GM12878 (cell line): ENCODE measurements around the gene METRN.

Experiments used
- CBX3 ChIP-seq: fragments of 200-600 bp; sonication (generic); IDR thresholded peaks from 2 replicates; pipeline ENCODE4 v1.6.1; 2016; ENCODE audit warnings: low read depth, borderline replicate concordance
- CEBPB ChIP-seq, 2 experiments: fragments of 150-350 bp in 1 of 2; IDR thresholded peaks; 2 replicates each; pipeline ENCODE4 v1.6.1; 2012 to 2014; ENCODE audit warnings: low read depth in 2 of 2, low read length in 2 of 2, borderline replicate concordance in 1 of 2, inconsistent platforms in 1 of 2
- CHD1 ChIP-seq: IDR thresholded peaks from 2 replicates; pipeline ENCODE4 v1.6.1; 2012; ENCODE audit warnings: low read depth, low read length, improper control_type of control experiment
- EZH2 ChIP-seq: IDR thresholded peaks from 2 replicates; pipeline ENCODE4 v1.6.1; 2012; ENCODE audit warnings: low read depth, mild to moderate bottlenecking, control low read depth, inconsistent platforms, low read length, borderline replicate concordance; ENCODE audit not compliant: control insufficient read depth
- KDM1A ChIP-seq: fragments of 200-600 bp; sonication (generic); IDR thresholded peaks from 2 replicates; pipeline ENCODE4 v1.6.1; 2016; ENCODE audit warnings: borderline replicate concordance
- RAD21 ChIP-seq: IDR thresholded peaks from 2 replicates; pipeline ENCODE4 v1.6.1; 2011; ENCODE audit warnings: mild to moderate bottlenecking, low read depth, low read length, moderate library complexity; ENCODE audit not compliant: insufficient read depth
- TBL1XR1 ChIP-seq: IDR thresholded peaks from 2 replicates; pipeline ENCODE4 v1.6.1; 2012; ENCODE audit warnings: low read depth, low read length, improper control_type of control experiment
- TF ChIP-seq, protein P1 (sequence below), 3 experiments: IDR thresholded peaks in 2 of 3; conservative IDR thresholded peaks in 1 of 3; 2 replicates each; pipeline ENCODE4 v1.5.1; 2011; ENCODE audit warnings: low read depth in 3 of 3, low read length in 3 of 3, mild to moderate bottlenecking in 3 of 3, control low read depth in 2 of 3, moderate library complexity in 2 of 3, inconsistent platforms in 1 of 3, mixed read lengths in 1 of 3; ENCODE audit not compliant: control insufficient read depth in 2 of 3, insufficient read depth in 1 of 3; ENCODE audit errors: extremely low read depth in 1 of 3

DNA sequence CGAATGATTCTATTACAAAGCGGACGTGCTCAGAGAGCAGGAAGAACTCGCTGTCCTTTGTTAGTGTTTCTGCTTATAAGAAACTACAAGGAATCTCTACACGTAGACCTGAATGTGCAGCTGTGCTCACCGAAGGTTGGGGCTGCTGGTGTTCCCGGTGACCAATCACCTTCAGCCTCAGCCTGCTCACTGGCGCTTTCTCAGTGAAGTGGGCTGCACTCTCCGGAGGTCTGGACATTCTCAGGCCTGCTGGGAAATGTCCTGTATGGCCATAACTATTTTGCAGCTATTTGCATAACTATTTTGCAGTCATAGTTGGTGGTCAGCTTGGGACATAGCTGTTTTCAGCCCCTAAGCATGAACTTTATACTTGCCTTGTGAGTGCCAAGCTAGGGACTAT is 35.6 kb downstream of the METRN start:
- TF ChIP-seq RAD21 (no peak), EZH2 (no peak), TBL1XR1 (no peak), KDM1A (no peak), CBX3 (no peak), CHD1 (no peak), CEBPB (IDR thresholded peaks at IDR 0.05; ENCODE audit: borderline replicate concordance in 1 of 2, low read depth in 2 of 2, low read length in 2 of 2) (no peak)
- TF ChIP-seq, protein P1, sequence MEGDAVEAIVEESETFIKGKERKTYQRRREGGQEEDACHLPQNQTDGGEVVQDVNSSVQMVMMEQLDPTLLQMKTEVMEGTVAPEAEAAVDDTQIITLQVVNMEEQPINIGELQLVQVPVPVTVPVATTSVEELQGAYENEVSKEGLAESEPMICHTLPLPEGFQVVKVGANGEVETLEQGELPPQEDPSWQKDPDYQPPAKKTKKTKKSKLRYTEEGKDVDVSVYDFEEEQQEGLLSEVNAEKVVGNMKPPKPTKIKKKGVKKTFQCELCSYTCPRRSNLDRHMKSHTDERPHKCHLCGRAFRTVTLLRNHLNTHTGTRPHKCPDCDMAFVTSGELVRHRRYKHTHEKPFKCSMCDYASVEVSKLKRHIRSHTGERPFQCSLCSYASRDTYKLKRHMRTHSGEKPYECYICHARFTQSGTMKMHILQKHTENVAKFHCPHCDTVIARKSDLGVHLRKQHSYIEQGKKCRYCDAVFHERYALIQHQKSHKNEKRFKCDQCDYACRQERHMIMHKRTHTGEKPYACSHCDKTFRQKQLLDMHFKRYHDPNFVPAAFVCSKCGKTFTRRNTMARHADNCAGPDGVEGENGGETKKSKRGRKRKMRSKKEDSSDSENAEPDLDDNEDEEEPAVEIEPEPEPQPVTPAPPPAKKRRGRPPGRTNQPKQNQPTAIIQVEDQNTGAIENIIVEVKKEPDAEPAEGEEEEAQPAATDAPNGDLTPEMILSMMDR (IDR thresholded peaks at IDR 0.05 in 2 of 3, conservative IDR thresholded peaks at IDR 0.05 in 1 of 3; ENCODE audit: control insufficient read depth in 2 of 3, extremely low read depth in 1 of 3, insufficient read depth in 1 of 3, low read depth in 3 of 3, low read length in 3 of 3), result no peak
